ENCODE measurements around the gene ANTXR1.
A peak's percentile ranks its signal among the peaks of the same experiment; 100 is the strongest.

ANTXR1 gene

DNA sequence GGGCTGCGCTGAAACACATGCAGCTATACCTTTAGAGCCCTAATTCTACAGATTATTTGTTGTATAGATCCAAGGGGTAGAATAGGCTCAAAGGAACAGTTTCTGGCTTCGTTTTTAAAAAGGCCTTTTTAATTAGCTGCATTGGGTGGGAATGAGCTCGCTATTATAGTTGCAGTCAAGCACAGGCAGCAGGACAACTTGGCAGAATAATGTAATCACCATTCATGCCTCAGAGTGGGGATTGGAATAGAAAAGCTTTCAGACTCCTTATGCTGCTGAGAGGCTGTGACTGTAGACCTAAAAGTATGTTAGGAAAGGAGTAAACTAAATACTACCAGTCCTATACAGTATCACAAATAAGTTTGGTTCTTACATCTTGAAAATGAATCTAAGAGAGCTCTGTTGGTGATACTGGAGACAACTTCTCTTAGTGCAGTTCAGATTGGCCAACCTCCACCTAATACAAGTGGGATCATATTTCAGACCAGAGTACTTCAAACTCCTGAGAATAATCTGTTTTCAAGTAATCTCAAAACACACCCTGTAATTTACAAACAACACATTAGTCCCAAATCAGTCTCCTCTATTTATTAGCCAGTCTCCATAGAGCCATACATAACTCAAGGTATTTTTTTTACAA is 121.4 kb downstream of the ANTXR1 start:
- no peak for DNase-seq (ENCODE audit: low read depth)

DNA sequence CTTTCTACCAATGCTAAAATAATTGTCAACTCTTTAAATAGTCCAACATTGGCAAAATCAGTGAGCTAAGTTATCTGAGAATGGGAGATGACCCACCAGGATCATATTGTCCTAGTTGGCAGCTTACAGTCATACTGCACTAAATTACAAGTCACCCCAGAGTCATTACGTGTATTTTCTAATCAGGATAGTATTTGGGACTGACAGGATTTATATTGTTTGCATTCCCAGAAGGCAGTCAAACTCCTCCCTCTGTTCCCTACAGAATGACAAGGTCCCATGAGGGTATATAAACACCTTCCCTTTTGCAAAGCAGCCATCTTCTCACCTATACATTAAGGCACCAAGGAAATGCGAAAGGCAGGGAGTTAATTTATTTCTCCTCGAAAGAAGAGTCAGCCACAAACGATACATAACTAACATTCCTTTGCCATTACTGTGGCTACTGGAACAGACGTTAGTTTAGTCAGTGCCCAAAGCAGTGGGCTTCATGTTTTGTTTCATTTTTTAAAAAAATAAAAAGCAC is 125.3 kb downstream of the ANTXR1 start:
- peak; percentile 78 for DNase-seq (ENCODE audit: low read depth)

DNA sequence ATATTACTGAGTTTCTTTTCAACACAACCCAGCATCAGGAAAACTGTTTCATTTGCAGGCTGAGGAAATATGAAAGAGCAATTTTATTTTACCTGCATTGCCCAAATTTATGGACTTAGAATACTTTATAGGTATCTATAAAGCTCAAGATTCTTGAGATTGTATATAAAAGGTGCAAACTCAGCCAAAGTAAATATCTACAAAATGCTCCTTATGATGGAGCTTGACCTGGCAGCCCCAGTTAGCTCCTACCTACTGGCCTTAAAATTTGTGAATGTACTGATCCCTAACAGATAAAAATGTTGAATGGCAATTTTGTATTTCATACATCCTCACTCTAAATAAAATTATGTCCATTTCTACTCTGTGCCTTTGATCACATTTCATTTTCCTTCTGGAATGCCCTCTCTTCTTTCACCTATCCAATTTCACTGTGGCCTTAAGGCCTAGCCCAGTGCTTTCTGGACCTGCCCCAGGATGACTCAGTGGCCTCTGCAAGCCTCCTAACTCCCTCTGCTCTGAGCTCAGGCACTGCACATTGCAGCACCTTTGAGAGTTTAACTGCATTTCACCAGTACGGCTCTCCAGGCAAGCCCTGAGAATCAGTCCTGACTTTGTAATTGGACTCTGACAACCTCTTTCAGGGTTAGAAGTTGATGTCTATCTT is 125.9 kb downstream of the ANTXR1 start:
- peak; percentile 60 for DNase-seq (ENCODE audit: low read depth)

DNA sequence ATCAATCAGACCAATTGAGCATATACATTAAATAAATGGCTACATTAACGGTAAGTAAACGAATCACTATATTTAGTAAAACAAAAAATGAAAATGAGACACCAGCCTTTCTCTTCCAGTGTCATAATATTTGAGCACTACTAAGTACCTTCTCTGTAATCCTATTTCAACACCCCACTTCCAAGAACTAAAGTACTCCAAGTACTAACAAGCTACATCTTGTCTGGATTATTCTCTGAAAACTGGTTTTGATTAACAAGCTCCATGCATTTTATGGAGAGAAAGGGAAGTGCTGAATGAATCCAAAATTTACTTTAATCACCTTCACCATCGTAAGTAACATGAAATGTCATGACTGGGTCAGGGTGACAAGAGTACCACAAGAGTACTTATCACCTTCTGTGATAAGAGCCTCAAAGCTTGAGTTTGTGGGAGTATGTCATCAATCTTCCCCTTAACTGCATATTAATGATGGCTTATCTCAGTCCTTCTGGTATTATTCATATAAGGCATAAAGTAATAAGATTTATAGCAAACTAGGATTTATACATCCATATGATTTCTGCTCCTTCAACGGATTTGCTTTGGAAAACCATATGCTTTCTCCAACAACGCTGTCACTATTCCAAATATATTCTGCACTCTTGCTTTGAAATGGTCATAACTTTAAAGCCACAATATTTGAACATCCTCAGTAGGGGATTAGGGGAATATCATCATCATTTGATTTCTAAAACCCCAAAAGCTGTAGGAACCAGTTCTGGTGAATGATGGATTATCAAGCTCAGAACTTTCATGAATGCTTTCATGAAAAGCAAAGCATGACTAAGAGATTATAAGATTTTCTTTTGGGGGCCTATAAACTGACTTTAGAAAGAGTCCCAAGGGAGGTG is 127.0 kb downstream of the ANTXR1 start:
- DNase-seq (ENCODE audit: low read depth) = no peak

DNA sequence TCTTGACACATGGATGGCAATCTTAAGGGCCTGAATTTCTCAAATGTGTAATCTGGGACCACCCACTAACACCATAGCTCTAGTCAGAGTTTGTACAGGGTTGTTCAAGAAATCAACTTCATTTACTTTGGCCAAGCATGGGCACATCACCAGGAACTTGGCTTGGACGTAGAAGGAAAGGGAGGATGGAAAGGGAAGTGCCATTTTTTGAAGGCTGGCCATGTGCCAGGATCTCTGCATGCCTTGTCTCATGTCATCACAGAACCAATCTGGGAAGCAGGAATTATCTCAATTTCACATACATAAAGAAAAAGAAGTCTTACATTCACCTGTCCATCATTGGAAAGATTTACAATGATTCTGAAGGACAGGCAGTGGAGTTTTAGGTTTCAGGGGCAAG is 128.1 kb downstream of the ANTXR1 start:
- DNase-seq (ENCODE audit: low read depth) = no peak

DNA sequence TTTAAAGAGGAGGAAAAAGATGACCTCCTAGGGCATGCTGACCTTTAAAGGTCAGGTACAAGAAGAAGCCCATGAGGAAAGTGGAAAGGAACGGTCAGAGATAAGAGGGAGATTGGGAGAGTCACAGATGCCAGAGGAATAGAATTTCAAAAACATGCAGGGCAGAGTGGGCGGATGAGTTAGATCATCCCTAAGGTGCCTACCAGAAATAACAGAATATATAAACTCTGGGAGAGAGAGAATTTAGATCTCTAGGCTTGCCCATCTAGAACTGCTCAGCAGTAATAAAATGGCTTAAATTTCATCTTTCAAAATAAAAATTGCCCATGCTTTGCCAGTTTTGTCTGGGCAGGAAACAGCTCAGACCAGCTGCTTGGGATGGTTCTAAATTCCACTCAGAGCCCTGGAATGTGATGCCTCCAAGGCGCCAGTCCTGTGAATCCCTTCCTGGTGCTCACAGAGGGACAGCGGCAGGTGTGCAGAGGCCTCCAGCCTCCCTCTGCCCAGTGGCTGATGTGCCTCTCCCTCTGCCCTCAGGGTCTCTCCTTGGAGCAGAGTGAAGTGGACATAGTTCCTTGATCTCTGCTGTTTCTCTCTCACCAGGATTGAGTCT is 130.9 kb downstream of the ANTXR1 start:
- no peak for DNase-seq (ENCODE audit: low read depth)

DNA sequence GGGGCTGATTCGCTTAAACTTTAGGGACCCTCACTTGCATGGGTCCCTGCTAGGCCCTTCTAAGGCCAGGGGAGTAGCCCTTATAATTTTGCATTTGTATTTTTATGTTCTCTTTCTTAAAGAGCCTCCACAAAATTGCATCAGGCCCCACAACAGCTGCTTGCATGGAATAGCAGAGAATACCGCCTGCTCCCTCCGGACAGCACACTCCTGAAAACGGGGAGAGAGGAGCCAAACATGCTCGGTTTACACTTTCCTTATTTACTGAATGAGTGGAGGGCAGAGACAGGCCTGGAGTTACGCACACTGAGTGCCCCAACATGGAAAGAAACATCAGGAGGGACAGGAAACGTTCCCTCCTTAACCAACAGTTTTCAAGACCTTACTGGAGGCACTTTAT is 132.2 kb downstream of the ANTXR1 start:
- DNase-seq (ENCODE audit: low read depth) = no peak

DNA sequence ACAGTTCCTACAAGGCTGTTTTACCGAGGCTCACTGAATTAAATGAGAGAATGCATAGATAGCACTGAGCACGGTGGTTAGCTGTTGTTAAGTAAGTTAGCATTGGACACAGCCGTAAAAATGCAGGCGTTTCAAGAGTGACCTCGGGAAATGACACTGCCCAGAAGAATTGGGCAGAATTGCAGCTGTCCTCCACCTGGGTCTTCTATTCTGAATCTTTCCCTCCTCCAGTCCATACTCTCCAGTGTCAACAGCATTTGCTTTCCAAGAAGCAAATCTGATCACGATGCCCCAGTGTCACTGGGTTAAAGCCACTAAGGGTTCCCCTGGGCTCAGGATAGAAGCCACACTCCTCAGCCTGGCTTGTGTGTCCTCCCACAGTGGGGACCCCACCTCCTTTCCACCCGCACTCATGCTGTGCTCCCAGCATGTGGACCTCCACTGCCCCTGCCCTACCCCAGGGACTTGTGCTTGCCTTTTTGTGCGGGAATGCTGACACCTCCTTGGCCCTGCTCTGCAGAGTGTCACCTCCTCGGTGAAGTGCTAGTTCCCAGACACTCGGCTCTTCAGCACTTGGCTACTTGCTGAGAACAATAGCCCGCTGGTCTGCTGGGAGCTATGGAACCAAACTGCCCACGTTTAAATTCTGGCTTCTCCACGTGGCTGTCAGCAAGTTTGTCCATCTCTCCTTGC is 135.0 kb downstream of the ANTXR1 start:
- no peak for DNase-seq (ENCODE audit: low read depth)

DNA sequence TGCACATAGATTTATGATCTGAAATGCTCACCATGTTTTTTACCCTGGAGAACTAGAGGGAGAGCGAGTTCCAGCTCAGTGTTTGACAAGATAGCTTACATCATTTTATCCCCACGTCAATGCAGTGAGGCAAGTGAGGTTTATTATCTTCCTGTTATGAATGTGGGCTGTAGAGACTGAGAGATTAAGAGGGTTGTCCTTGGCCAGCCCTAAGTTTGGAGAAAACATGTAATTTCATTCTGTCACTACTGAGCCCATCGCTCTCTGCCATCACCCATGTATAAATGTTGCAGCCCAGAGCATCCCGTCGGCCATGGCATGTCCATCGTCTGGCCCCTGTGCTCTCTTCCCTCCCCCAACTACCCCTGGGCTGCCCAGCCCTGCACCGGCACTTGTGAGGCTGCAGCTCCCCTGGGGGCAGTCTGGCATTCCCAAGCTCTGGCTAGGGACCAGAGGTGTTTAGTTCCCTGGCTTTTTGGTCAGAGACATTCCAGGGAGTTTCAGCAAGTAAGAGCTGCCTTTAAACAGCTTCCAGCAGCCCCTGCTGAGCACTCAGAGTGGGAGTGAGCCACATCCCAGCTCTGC is 136.7 kb downstream of the ANTXR1 start:
- no peak for DNase-seq (ENCODE audit: low read depth)

DNA sequence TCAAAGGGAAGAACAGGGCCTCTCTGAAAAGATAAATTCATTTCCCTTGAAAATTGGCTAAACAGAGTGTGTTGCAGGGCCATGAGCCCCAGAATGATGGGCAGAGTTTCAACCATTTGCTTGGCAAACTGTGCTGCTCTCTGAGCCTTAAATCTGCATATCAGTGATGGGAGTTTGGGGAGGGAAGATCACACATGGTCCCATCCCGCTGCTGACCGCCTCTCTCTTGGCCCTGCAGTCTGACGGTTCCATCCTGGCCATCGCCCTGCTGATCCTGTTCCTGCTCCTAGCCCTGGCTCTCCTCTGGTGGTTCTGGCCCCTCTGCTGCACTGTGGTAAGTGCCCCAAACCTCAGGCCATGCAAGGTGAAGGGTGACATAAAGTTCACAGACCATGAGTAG is 139.0 kb downstream of the ANTXR1 start:
- DNase-seq (ENCODE audit: low read depth) = no peak

DNA sequence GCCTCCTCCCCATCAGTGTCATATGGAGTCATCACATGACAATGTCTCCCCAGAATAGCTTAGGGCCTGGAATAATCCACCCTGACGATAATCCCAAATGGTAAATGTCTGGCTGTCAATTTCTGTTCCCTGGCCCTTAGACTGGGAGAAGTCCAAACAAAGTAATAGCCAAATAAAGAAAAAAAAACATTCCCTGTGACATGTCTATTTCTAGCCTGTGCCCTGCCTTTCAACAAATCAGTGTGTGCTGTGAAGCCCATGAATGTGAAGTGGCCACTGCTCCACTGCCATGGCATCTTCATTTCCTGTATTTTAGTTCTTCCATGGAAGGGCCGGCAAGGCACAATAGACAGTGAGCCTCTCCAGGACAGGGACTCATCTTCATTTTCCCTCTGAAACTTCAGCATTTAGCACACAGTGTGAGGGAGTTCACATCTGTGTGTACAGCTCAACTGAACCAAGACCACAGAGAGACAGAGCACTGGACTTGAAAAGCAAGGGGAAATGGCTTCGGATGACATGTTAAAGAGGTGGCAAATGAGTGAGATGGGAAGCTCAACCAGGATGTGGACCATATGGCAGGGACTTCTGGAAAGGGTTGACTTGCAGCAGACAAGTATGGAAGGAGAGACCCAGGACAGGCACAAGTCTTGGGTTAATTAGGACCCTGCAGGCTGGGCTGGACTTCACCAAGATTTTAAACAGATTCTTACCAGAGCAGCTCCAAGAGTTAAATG is 140.0 kb downstream of the ANTXR1 start:
- DNase-seq (ENCODE audit: low read depth) = no peak

DNA sequence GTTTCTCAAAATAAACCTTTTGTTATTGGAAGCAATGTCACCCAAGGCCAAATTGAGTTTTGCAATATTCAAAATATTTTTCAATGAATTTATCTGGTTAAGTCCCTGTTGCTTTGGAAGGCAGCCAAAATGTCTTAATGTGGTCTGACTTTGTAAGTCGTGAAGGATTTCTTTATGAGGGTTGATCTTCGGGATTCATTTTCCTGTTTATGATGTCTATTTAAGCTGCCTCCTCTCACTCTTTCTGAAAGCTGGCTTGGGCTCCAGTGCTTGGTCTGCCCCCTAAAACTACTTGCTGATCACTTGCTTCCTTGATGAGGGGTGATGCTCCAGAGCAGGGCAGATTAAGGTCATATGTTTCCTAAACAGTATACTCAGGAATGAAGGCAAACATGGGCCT is 141.1 kb downstream of the ANTXR1 start:
- no peak for DNase-seq (ENCODE audit: low read depth)

DNA sequence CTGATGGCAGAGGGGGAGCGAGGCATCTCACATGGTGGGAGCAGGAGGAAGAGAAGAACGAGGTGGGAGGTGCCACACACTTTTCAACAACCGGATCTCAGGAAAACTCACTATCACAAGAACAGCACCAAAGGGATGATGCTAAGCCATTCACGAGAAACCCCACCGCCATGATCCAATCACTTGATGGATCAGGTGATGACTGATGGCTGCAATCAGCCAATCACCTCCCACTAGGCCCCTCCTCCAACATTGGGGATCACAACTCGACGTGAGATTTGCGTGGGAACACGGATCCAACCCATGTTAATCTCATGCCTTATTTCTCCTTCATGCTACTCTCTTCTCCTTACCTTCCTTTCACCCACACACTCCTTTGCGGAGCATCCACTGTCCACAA is 143.6 kb downstream of the ANTXR1 start:
- DNase-seq (ENCODE audit: low read depth) = no peak

DNA sequence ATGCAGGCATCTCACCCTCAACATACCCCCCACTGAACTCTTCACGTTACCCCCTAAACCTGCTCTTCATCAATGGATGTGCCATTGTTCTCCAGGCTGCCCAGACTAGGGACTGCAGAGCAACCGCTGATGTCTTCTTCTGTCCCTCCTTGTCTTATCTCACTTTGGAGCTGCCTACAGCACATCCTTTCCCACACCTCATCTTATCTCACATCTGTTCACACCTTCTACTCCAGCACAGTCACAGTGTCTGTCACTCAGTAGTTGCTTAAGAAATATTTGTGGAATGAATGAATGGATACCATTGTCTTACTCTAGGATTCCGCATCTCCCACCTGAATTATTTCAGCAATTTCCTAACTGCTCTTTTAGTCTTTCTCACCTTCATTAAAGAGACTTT is 144.5 kb downstream of the ANTXR1 start:
- DNase-seq (ENCODE audit: low read depth) = no peak

DNA sequence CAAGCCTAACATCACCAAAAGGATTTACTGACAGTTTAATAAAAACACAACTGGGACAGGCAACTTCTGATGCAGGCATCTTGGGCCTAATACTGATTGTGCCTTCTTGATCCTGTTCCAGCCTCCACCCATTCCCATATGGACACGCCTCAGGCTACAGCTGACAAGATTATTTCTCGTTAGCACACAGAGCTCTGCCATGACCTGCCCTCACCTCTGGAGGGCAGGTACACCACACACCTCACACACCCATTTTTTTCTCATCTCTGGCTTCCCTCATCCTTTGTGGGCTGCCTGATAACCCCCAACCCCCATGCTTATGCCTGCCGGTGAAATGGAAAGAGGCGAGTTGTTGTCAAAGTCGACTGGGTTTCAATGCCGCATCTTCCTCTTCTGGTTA is 147.0 kb downstream of the ANTXR1 start:
- DNase-seq (ENCODE audit: low read depth) = no peak

DNA sequence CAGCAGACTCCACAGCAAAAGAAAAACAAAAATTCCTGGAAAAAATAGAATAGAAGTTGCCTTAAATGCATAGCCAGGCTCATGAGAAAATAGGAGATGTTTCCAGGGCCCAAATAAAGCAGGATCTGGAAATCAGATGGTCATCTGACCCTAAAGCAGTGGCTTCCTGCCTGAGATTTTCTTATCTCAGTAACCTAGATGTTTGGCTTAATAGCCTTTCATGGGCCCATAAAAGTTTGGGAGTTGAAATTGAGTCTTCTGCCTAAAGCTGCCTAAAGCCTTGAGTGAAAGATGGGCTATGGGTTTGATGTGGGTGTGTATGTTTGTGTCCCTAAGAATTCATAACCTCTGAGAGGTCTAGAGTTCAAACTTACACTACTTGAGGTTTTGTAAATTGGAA is 149.1 kb downstream of the ANTXR1 start:
- no peak for DNase-seq (ENCODE audit: low read depth)

DNA sequence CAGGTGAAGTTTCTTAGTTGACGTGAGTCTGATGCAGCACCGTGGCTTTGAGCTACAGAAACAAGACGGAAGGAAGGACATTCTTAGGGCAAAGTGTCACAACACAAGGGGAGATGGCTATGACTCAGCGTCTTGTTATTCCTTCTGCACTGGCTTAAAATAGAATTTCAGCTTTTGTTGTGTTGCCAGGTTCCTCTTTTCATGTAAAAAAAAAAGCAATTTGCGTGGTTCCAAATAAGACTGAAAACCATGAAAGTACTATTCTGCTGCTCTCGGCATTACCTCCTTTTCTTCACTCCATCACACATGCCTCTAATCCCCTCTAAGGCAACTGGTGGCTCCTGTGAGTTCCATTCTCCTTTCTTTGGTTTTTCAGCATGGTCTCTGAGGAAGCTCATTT is 150.1 kb downstream of the ANTXR1 start:
- DNase-seq (ENCODE audit: low read depth) = peak; percentile 53

DNA sequence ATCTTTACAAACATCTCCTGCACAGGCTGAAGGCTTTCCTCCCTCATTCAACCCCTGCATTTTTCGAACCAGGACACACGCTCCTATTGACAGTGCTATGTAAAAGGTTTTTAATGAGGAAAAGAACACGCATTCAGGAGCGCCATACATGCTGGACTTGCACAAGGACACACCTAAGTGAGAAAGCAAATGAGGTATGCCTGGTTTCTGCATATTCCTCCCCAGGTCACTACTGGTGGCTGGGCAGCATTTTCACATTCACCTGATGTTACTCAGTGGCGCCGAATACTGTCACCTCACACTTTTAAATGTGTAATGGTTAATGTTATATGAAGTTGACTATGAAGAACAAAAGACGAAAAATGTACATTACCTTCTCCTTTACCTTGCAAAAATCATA is 150.6 kb downstream of the ANTXR1 start:
- no peak for DNase-seq (ENCODE audit: low read depth)

DNA sequence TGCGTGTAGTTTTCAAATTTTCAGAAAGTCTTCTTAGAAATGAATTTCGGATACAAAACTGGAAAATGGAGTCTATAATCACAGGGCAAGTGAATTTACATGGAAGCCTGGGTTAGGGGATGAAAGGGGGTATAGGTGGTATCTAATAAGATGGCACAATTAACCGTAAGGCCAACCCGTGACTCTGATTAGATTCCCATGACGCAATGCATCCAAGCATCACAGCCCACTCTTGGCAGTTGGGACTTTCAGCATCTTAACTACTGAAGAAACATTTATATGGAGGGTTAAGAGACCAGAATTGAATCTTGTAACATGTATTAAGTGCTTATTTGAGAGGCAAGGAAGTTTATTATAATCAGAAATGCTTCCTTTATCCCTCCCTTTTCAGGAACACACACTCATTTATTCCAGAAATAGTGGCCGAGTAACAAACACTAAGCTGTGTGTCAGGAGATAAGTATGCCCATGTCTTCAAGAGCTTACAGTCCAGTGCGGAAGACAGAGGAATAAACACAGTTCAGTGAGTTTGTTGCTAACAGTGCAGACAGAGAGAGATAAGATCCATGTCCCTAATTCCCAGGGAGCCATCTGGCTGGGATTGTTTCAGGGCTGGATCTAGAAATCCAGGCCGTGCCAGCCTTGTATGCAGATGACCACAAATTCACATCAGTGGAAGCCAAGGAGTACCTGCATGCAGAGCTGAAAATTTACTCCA is 151.2 kb downstream of the ANTXR1 start:
- no peak for DNase-seq (ENCODE audit: low read depth)
